ENCODE results near the gene ATN1.

DNA sequence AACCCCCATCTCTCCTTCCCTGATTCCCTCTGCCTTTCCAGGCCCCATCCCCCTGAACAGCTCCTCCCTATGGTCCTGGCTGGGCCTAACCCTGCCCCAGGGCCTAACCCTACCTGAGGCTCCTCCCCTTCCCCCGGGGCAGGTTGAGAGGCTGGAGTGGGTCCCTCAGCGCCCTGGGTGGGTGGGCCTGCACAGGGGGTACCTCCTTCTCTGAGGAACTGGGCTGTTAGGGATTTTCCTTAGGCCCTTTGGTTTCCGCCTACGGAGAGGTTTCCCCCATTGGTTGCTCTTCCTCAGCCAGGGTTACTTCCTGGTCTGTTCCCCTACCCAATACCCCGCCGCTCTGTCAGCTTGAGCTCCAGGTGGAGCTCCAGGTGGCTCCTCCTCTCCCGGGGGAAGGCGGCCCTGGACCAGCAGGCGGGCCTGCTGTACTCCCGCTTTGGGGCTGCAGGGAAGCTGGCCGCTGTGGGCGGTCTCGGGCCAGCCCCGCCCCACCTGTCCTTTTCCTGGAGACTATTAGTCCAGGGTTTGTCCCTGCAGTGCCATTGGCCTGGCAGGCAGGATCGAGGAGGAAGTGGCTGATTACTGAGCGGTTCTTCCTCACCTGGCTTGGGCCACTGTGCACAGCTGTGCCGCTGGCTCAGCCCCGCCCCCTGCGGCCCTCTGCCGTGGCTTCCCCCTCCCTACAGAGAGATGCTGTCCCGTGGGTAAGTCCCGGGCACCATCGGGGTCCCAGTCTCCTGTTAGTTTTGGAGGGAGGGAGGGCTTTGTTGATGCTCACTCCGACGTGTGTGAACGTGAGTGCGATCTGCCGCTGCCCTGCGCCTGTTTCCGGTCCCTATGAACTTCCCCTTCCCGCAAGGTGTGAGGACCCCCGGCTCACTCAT, 18.5 kb downstream of the ATN1 start:
- TF ChIP-seq CTCF (IDR thresholded peaks at IDR 0.05; ENCODE audit: borderline replicate concordance, extremely low read depth, low read length, poor library complexity, severe bottlenecking) (no peak), EZH2 (IDR thresholded peaks at IDR 0.05; ENCODE audit: borderline replicate concordance, low read depth, low read length, severe bottlenecking) (no peak)

Data from DND-41 (cell line).